HG03196 (cell line): Measurements from ENCODE around the gene DEFB115.
"Not testable (repeated sequence)": the region's sequence is repeated elsewhere in the genome, so short reads cannot be mapped to it uniquely, and the experiment has no call there.

Experiments
- ATAC-seq: cut with Tn5 transposase; IDR thresholded peaks from one replicate; pipeline ENCODE4 v1.9.1; 2021; ENCODE audit not compliant: unreplicated experiment

DEFB115 gene, protein sequence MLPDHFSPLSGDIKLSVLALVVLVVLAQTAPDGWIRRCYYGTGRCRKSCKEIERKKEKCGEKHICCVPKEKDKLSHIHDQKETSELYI

DNA sequence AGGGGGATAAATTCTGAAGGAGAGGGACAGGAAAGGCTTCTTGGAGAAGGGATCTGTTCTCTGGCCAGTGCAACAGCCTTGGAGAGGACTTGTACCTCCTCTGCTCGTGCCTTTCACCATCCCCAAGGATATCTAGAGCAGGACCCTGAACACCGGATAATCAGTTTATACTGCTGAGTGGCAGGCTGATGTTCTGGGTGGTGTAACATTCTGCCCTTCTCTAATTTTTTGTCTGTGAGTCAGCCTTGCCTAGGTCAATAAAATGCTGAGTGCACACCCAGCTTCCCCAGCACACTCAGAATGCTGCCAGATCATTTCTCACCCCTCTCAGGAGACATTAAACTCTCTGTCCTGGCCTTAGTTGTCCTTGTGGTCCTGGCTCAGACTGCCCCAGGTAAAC lies at the start of gene DEFB115:
DEFB115 (plus strand) TSS at position 301 of the 400 bp plus-strand sequence; CDS start at position 301, 0 bp downstream.
- no peak for ATAC-seq

DNA sequence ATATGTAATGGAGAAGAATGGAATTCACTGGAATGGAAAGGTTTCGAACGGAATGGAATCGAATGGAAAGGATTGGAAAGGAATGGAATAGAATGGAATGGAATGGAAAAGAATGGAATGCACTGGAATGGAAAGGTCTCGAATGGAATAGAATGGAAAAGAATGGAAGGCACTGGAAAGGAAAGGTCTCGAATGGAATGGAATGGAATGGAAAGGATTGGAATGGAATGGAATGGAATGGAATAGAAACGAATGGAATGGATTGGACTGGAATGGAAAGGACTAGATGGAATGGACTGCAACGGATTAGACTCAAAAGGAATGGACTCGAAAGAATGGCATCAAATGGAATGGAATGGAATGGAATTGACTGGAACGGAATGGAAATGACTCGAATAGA lies 20.5 kb upstream of the DEFB115 start:
- ATAC-seq = no peak

DNA sequence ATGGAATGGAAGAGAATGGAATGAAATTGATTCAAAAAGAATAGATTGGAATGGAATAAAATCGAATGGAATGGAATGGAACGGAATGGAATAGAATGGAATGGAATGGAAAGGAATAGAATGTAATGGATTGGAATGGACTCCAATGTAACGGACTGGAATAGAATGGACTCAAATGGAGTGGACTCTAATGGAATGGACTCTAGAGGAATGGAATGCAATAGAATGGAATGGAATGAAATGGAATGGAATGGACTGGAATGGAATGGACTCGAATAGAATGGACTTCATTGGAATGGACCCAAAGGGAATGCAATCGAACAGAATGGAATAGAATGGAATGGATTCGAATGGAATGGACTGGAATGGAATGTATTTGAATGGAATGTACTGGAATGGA lies 19.7 kb upstream of the DEFB115 start:
- no peak for ATAC-seq

DNA sequence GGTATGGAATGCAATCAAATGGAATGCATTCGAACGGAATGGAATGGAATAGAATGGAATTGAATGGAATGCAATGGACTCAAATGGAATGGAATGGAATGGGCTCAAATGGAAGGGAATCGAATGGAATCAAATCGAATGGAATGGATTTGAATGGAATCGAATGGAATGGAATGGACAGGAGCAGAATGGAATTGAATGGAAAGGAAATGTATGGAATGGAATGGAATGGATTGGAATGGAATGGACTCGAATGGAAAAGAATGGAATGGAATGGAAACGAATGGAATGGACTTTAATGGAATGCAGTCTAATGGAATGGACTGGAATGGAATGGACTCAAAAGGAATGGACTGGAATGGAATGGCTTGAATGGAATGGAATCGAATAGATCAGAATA lies 18.3 kb upstream of the DEFB115 start:
- ATAC-seq = no peak

DNA sequence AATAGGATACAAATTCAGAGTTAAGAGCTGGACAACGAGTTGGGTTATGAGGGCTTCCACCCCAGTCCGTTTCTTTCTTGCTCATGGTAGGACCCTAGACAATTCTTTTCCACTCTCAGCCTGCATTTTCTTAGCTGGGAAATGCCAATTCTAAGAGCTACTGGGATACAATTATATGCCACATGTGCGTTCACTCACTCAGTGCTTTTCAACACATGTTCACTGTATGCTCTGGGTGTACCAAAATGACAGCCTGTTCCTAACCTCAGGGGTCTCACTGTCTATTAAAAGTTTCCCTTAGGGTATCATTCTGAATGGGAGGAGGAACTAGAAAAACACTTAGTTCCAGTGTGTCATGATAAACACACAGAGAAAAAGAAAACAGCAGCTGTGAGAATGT lies 505 bp upstream of the DEFB115 start:
- ATAC-seq = no peak

DNA sequence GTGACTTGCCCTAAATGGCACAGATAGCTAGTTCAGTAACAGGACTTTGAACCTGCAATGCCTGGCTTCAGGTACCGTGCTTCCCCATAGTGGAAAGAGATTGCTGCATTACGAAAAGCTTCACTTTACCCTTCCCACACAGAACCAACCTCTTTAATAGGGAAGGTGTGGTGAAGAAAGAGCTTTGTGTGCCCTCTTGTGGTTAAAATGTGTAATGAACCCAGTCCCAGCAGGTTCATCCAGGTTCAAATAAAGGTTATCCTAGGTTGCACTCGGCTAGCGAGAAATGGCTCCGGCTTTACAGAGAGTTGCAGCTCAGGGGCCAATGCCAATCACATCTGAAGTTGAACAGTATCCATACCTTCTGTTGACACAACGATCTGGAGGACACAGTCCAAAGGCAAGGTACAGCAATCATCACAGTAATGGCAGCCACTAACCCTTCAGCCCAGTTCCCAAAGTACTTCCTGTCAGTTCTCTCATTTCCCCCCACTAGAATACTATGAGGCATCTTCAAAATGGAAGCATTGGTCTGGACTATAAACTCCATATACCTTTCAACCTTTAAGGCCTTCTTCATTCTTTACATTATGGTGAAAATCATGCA lies 3.0 kb downstream of the DEFB115 start:
- no peak for ATAC-seq

DNA sequence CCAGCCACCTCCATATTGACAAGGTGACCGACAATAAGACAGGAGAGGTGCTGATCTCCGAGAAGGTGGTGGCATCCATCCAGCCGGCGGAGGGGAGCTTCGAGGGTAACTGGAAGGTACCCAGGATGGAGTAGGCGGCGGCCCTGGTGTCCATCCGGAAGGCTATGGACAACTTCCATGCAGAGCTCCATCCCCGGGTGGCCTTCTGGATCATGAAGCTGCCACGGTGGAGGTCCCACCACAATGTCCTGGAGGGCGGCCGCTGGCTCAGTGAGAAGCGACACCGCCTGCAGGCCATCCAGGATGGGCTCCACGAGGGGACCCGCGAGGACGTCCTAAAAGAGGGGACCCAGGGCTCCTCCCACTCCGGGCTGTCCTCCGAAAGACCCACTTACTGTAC lies 17.0 kb downstream of the DEFB115 start:
- ATAC-seq = no peak

DNA sequence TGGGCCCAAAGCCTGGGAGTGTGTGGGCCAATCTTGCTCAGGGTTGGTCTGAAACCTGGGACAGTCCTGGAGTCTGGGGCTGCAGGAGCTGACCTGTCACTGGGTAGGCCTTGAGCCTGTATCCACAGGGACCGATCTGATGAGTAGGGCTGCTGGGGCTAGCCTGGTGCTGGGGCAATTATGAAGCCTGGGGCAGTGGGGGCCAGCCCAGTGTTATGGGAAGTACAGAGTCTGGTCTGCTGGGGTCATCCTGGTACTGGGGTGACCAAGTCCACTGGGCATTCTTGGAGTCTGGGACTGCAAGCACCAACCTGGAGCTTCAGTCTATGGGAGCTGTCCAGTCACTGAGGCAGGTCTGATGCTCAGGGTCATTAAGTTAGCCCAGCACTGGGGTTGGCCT lies 20.7 kb downstream of the DEFB115 start:
- no peak for ATAC-seq

DNA sequence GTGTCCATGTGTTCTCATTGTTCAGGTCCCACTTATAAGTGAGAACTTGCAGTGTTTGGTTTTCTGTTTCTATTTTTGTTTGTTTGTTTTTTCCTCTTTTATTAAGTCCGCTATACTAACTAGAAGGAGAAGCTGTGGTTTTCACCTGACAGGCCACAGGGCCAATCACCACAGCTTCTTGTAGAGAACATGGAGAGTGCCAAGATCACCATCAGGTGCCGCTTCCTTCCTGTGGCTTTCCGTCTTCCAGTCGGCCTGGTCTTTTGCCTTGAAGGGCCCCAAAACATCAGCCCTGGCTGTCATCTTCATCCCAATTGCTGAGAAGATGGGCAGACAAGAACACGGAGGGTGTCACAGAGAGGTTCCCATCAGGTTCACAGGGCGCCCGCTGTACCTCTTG lies 27.5 kb downstream of the DEFB115 start:
- not testable (repeated sequence) for ATAC-seq

DNA sequence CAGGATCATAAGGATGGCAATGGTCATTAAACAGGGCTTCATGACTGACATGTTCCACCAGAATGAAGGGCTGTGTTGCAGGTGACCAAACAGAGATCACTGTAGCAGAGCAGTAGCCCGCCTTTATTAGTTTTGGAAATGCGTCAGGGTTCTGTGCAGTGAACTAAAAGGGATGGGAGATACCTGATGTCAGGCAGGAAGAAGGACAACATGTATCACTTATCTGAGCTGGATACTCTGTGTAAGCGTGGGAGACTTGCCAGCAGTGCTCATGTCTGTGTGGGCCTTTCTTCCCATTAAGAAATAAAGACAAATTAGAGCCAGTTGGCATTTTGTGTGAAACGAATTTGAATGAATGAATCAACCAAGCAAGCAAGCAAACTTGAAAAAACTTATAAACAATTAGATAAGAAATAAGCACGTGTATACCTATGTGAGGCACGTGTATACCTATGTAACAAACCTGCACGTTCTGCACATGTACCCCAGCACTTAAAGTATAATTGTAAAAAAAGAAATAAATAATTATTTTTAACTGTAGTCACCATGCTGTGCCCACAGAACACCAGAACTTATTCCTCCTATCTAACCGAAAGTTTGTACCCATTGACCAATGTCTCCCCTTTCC lies 51.2 kb downstream of the DEFB115 start, which contains the start of gene DEFB116:
DEFB116 (minus strand) TSS at position 51 of the 628 bp plus-strand sequence; CDS start at position 51, 0 bp downstream.
- ATAC-seq = no peak
